Nephron (organoid): ENCODE results near the gene GUCY1A1.

Experiments used
- H3K27ac Mint-ChIP-seq, 3 experiments: 2 replicates each; pipeline ENCODE4 v1.8.0; 2020; ENCODE audit warnings: mixed read lengths in 3 of 3, mild to moderate bottlenecking in 2 of 3, moderate library complexity in 1 of 3
- H3K27me3 Mint-ChIP-seq: 2 replicates; pipeline ENCODE4 v1.8.0; 2021; ENCODE audit warnings: low read depth, mild to moderate bottlenecking, moderate library complexity, mixed read lengths
- H3K36me3 Mint-ChIP-seq: 2 replicates; pipeline ENCODE4 v1.8.0; 2020; ENCODE audit warnings: low read depth, mixed read lengths
- H3K4me1 Mint-ChIP-seq: 2 replicates; pipeline ENCODE4 v1.8.0; 2020; ENCODE audit warnings: mixed read lengths
- H3K4me3 Mint-ChIP-seq, 3 experiments: 2 replicates each; pipeline ENCODE4 v1.8.0; 2020; ENCODE audit warnings: mild to moderate bottlenecking in 3 of 3, mixed read lengths in 3 of 3, moderate library complexity in 2 of 3
- H3K9me3 Mint-ChIP-seq: 2 replicates; pipeline ENCODE4 v1.8.0; 2020; ENCODE audit warnings: mixed read lengths
- TF ChIP-seq, protein P1 (sequence below), 3 experiments: fragments of 200-600 bp; sonication (generic); IDR thresholded peaks; one replicate each; pipeline ENCODE4 v1.5.0; 2021; ENCODE audit warnings: antibody characterized with exemption in 3 of 3; ENCODE audit not compliant: unreplicated experiment in 3 of 3

GUCY1A1 gene

GRCh38 chr4:155681886-155682285 lies 15.2 kb downstream of the GUCY1A1 start:
- no peaks in the 10 kb centered on the region for H3K27me3 Mint-ChIP-seq
- H3K4me1 Mint-ChIP-seq: peaks cover 1% of the 10 kb centered on the region

GRCh38 chr4:155684423-155684822 lies 17.8 kb downstream of the GUCY1A1 start:
- peaks cover 6% of the 10 kb centered on the region for H3K4me1 Mint-ChIP-seq
- H3K4me3 Mint-ChIP-seq: no peak overlapping the region
- TF ChIP-seq, protein P1, sequence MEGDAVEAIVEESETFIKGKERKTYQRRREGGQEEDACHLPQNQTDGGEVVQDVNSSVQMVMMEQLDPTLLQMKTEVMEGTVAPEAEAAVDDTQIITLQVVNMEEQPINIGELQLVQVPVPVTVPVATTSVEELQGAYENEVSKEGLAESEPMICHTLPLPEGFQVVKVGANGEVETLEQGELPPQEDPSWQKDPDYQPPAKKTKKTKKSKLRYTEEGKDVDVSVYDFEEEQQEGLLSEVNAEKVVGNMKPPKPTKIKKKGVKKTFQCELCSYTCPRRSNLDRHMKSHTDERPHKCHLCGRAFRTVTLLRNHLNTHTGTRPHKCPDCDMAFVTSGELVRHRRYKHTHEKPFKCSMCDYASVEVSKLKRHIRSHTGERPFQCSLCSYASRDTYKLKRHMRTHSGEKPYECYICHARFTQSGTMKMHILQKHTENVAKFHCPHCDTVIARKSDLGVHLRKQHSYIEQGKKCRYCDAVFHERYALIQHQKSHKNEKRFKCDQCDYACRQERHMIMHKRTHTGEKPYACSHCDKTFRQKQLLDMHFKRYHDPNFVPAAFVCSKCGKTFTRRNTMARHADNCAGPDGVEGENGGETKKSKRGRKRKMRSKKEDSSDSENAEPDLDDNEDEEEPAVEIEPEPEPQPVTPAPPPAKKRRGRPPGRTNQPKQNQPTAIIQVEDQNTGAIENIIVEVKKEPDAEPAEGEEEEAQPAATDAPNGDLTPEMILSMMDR (IDR thresholded peaks at IDR 0.05; ENCODE audit: unreplicated experiment in 3 of 3): no peak
- H3K27me3 Mint-ChIP-seq: no peaks in the 10 kb centered on the region
- H3K9me3 Mint-ChIP-seq: no peaks in the 10 kb centered on the region
- H3K27ac Mint-ChIP-seq: no peak overlapping the region
- H3K36me3 Mint-ChIP-seq: no peaks in the 10 kb centered on the region

More at GRCh38 chr4:155681886-155682285, 15.2 kb downstream of the GUCY1A1 start:
- peak overlapping the region in 1 of 3 experiments; percentile 6 for H3K27ac Mint-ChIP-seq
- H3K36me3 Mint-ChIP-seq: no peaks in the 10 kb centered on the region
- H3K9me3 Mint-ChIP-seq: no peaks in the 10 kb centered on the region
- H3K4me3 Mint-ChIP-seq: no peak overlapping the region
- TF ChIP-seq, protein P1 (IDR thresholded peaks at IDR 0.05; ENCODE audit: unreplicated experiment in 3 of 3): no peak

DNA sequence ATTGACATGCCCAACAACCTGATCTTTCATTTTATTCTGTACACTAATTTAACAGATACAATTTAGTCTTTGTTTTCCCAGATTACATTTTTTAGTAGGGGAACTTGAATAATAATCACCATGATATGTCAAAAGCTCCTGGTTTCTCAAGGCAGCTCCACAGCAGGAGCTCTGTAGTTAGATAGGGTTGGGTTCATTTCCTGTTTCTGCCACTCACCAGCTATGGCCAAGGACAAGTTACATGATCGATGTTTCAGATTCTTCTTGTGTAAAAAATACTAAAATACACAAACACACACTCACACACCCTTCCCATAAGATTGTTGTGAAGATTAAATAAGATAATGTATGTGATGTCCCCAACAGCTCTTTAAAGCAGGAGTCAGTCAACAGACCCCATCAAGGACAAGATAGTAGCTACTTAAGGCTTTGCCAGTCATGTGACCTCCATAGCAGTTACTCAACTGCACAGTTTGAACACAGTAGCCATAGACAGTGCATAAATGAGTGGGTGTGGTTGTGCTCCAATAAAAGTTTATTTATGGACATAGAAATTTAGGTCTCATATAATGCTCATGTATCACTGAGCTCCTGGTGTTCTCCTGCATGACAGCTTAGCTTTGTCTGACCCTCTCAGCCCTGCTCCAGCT lies 18.4 kb downstream of the GUCY1A1 start:
- Mint-ChIP-seq H3K27me3 (no peaks in the 10 kb centered on the region), H3K4me1 (peaks cover 6% of the 10 kb centered on the region), H3K4me3 (no peak overlapping the region), H3K36me3 (no peaks in the 10 kb centered on the region), H3K27ac (no peak overlapping the region), H3K9me3 (no peaks in the 10 kb centered on the region)
- TF ChIP-seq, protein P1 (IDR thresholded peaks at IDR 0.05; ENCODE audit: unreplicated experiment in 3 of 3): no peak

DNA sequence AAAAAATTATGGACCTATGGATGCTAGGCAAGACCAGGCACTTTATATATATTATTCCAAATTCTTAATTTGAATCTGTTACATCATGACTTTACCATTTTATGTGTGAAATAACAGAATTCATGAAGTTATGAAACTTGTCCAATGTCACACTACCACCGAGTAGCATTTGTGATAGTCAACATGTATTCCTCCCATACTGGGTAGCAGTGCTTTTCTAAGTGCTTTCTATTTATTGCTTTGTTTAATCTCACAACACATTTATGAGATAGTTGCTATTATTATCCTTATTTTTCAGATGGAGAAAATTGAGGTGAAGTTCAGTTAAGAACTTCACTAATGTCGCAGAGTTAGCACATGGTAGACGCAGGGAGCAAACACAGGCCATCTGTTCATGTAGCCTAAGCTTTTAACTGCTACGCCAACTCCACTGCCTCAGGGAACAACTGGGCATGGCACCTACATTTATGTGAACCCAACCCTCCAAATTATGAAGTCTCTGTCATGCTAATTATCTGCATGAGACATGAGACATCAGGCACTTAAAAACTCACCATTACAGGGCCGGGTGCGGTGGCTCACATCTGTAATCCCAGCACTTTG lies 20.8 kb downstream of the GUCY1A1 start:
- TF ChIP-seq, protein P1 (IDR thresholded peaks at IDR 0.05; ENCODE audit: unreplicated experiment in 3 of 3): no peak
- no peak overlapping the region for H3K27ac Mint-ChIP-seq
- no peaks in the 10 kb centered on the region for H3K36me3 Mint-ChIP-seq
- H3K4me1 Mint-ChIP-seq: peaks cover 11% of the 10 kb centered on the region
- H3K4me3 Mint-ChIP-seq: no peak overlapping the region
- H3K27me3 Mint-ChIP-seq: no peaks in the 10 kb centered on the region
- H3K9me3 Mint-ChIP-seq: no peaks in the 10 kb centered on the region

DNA sequence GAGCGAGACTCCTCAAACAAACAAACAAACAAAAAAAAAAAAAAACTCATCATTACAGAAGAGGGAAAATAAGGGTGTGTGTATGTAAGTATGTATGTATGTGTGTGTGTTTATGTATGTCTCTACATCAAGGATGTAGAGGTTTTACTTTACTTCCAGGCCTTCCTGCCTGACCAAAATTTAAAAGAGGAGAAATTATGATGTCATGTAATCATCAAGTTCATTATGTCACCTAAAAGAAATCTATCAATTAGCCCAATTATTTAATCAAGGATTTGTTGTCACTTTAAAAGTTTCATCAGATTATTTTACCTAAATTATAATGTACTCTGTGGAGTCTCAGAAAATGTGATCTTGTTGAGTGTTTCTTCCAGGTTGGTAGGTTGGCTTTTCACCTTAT lies 21.6 kb downstream of the GUCY1A1 start:
- H3K9me3 Mint-ChIP-seq: no peaks in the 10 kb centered on the region
- H3K4me3 Mint-ChIP-seq: no peak overlapping the region
- H3K4me1 Mint-ChIP-seq: peaks cover 11% of the 10 kb centered on the region
- H3K36me3 Mint-ChIP-seq: no peaks in the 10 kb centered on the region
- no peaks in the 10 kb centered on the region for H3K27me3 Mint-ChIP-seq
- TF ChIP-seq, protein P1 (IDR thresholded peaks at IDR 0.05; ENCODE audit: unreplicated experiment in 3 of 3): no peak
- no peak overlapping the region for H3K27ac Mint-ChIP-seq

- Mint-ChIP-seq H3K36me3 (no peaks in the 10 kb centered on the region), H3K27ac (peak overlapping the region; percentile 12 to 30 (median 12)), H3K4me3 (no peak overlapping the region), H3K27me3 (no peaks in the 10 kb centered on the region), H3K4me1 (peaks cover 11% of the 10 kb centered on the region), H3K9me3 (no peaks in the 10 kb centered on the region)
- TF ChIP-seq, protein P1 (IDR thresholded peaks at IDR 0.05; ENCODE audit: unreplicated experiment in 3 of 3): no peak
Observed at GRCh38 chr4:155688860-155689259, 22.2 kb downstream of the GUCY1A1 start.
